Hepatocyte (in vitro differentiated cells): Measurements from ENCODE around the gene LMX1B.

Source experiments
- CTCF ChIP-seq: fragments of 200-600 bp; sonication (generic); IDR thresholded peaks from 2 replicates; pipeline ENCODE4 v1.5.1; 2016; ENCODE audit warnings: antibody characterized with exemption, mild to moderate bottlenecking; ENCODE audit not compliant: poor library complexity
- EZH2 ChIP-seq: fragments of 200-600 bp; sonication (generic); IDR thresholded peaks from 2 replicates; pipeline ENCODE4 v1.6.1; 2016; ENCODE audit warnings: antibody characterized with exemption, mild to moderate bottlenecking, borderline replicate concordance
- EZH2phosphoT487 ChIP-seq: fragments of 200-600 bp; sonication (generic); IDR thresholded peaks from one replicate; pipeline ENCODE4 v1.6.1; 2018; ENCODE audit warnings: antibody characterized with exemption, mild to moderate bottlenecking, low read depth, moderate library complexity; ENCODE audit not compliant: unreplicated experiment, severe bottlenecking

GRCh38 chr9:126672634-126673284 is 59.0 kb downstream of the LMX1B start:
- no peak for TF ChIP-seq CTCF
- TF ChIP-seq EZH2 = no peak
- TF ChIP-seq EZH2phosphoT487 = no peak
